ENCODE data around the gene BPIFA3.

The BPIFA3 gene

GRCh38 chr20:33211817-33212424 is 5.2 kb upstream of the BPIFA3 start:
- FAIRE-seq, result no peak
- DNase-seq (ENCODE audit: low spot score), result peak; percentile 55

GRCh38 chr20:33224399-33224798 is 7.2 kb downstream of the BPIFA3 start:
- FAIRE-seq (no peak), DNase-seq (ENCODE audit: low spot score) (no peak)

GRCh38 chr20:33229843-33230242 is 12.7 kb downstream of the BPIFA3 start:
- no peak for DNase-seq (ENCODE audit: low spot score)
- no peak for FAIRE-seq

GRCh38 chr20:33231237-33231636 is 14.1 kb downstream of the BPIFA3 start:
- DNase-seq (ENCODE audit: low spot score) (no peak), FAIRE-seq (no peak)

- FAIRE-seq, result no peak
Measured at GRCh38 chr20:33232486-33233072, 15.4 kb downstream of the BPIFA3 start.

GRCh38 chr20:33233129-33233774 is 16.1 kb downstream of the BPIFA3 start:
- FAIRE-seq (no peak), DNase-seq (ENCODE audit: low spot score) (no peak)

More at GRCh38 chr20:33232486-33233072, 15.4 kb downstream of the BPIFA3 start:
- no peak for DNase-seq (ENCODE audit: low spot score)

GRCh38 chr20:33234050-33234449 is 16.9 kb downstream of the BPIFA3 start:
- DNase-seq (ENCODE audit: low spot score) (no peak), FAIRE-seq (peak; percentile 56)

GRCh38 chr20:33235696-33236095 is 18.5 kb downstream of the BPIFA3 start, which contains the start of gene BPIFA1:
BPIFA1 (plus strand) TSS chr20:33235996; CDS start chr20:33237712, 1,716 bp downstream.
- no peak for FAIRE-seq
- no peak for DNase-seq (ENCODE audit: low spot score)

- FAIRE-seq (no peak), DNase-seq (ENCODE audit: low spot score) (no peak)
Measured at GRCh38 chr20:33236351-33236750, 19.2 kb downstream of the BPIFA3 start.

- no peak for FAIRE-seq
- no peak for DNase-seq (ENCODE audit: low spot score)
Measured at GRCh38 chr20:33237989-33238388, 20.8 kb downstream of the BPIFA3 start.

GRCh38 chr20:33239418-33239817 is 22.3 kb downstream of the BPIFA3 start:
- FAIRE-seq, result no peak
- no peak for DNase-seq (ENCODE audit: low spot score)

GRCh38 chr20:33239979-33240736 is 23.0 kb downstream of the BPIFA3 start:
- no peak for FAIRE-seq
- no peak for DNase-seq (ENCODE audit: low spot score)

- FAIRE-seq (no peak), DNase-seq (ENCODE audit: low spot score) (no peak)
Measured at GRCh38 chr20:33240923-33241322, 23.8 kb downstream of the BPIFA3 start.

- FAIRE-seq, result peak; percentile 13
- DNase-seq (ENCODE audit: low spot score), result no peak
Measured at GRCh38 chr20:33242319-33243100, 25.4 kb downstream of the BPIFA3 start.

GRCh38 chr20:33246077-33246476 is 28.9 kb downstream of the BPIFA3 start:
- DNase-seq (ENCODE audit: low spot score), result no peak
- FAIRE-seq, result no peak

GRCh38 chr20:33249456-33249855 is 32.3 kb downstream of the BPIFA3 start:
- DNase-seq (ENCODE audit: low spot score), result no peak
- no peak for FAIRE-seq

- DNase-seq (ENCODE audit: low spot score), result no peak
- FAIRE-seq, result no peak
Measured at GRCh38 chr20:33250666-33251065, 33.5 kb downstream of the BPIFA3 start.

- no peak for DNase-seq (ENCODE audit: low spot score)
- no peak for FAIRE-seq
Measured at GRCh38 chr20:33251496-33251895, 34.3 kb downstream of the BPIFA3 start.

GRCh38 chr20:33252460-33252859 is 35.3 kb downstream of the BPIFA3 start:
- DNase-seq (ENCODE audit: low spot score) (no peak), FAIRE-seq (no peak)

GRCh38 chr20:33255005-33255404 is 37.9 kb downstream of the BPIFA3 start:
- DNase-seq (ENCODE audit: low spot score) (no peak), FAIRE-seq (no peak)

GRCh38 chr20:33257237-33257636 is 40.1 kb downstream of the BPIFA3 start:
- DNase-seq (ENCODE audit: low spot score), result no peak
- no peak for FAIRE-seq

All from urothelium cell line (cell line).